ENCODE data around the gene NTN3. TPM values are rescaled to one million over a fixed set of nuclear protein-coding genes. Genes with fewer than 3 reads are reported as not detected.

Gene NTN3
- total and polyA plus RNA-seq, 2 of the 4 experiments (the other 2 are of a cell fraction), result 0.18 to 0.38 TPM

GRCh38 chr16:2514333-2515179, 43.5 kb downstream of the NTN3 start:
- BruUV-seq (replicated peaks), result no TSS peak
- DNase-seq (no peak), ATAC-seq (ENCODE audit: low read depth) (no peak; the same call in 1 of the 2 replicates)
- peak overlapping the region; percentile 76 for H3K14ac ChIP-seq (replicated peaks; ENCODE audit: low read depth, low read length)
- peaks cover 0 to 50% of the 10 kb centered on the region in 2 experiments; a peak in 3 of 4 replicates for H3K79me1 ChIP-seq (ENCODE audit: low read depth in 1 of 2, low read length in 2 of 2)
- H3K9me3 ChIP-seq (ENCODE audit: control insufficient read depth, insufficient read depth, low read length), result no peaks in the 10 kb centered on the region
- H2BK5ac ChIP-seq (ENCODE audit: low read depth, low read length, poor library complexity, severe bottlenecking), result peak overlapping the region; percentile 87
- dilution Hi-C loops (cut with HindIII; ENCODE audit: low sequenced_read_pairs, unreplicated experiment) (no loop called here), in situ Hi-C loops (cut with MboI; ENCODE audit: low sequenced_read_pairs) (no loop called here), intact Hi-C loops (cut with micrococcal nuclease) (no loop called here)
- peak overlapping the region; percentile 19; the same call in 1 of the 2 replicates for H3K56ac ChIP-seq (ENCODE audit: extremely low read depth, insufficient read depth, low read length)
- H2AK5ac ChIP-seq (ENCODE audit: low read depth, low read length), result peak overlapping the region; percentile 88
- no peak overlapping the region for H4K5ac ChIP-seq (ENCODE audit: low read depth, low read length)
- H3K4ac ChIP-seq (ENCODE audit: low read depth, low read length), result peak overlapping the region; percentile 75
- peak overlapping the region; percentile 28; the same call in 1 of the 2 replicates for H4K91ac ChIP-seq (ENCODE audit: insufficient read depth, low read depth, low read length)
- TF ChIP-seq MAZ (IDR thresholded peaks at IDR 0.05; ENCODE audit: borderline replicate concordance, low read depth, low read length), result 0 out of 2 replicates have a peak, but pooled peaks have one; percentile 7
- TF ChIP-seq RFX5 (IDR thresholded peaks at IDR 0.05; ENCODE audit: low read depth, low read length), result no peak
- TF ChIP-seq FOS (IDR thresholded peaks at IDR 0.05; ENCODE audit: low read depth, low read length), result no peak
- TF ChIP-seq CEBPB (IDR thresholded peaks at IDR 0.05; ENCODE audit: low read depth, low read length), result peak; percentile 71
- H3K27me3 ChIP-seq (ENCODE audit: control insufficient read depth, insufficient read depth, low read length), result no peaks in the 10 kb centered on the region
- ChIA-PET CTCF (interaction anchor here (0.5 kb wide), 1 partner anchor 152 kb away, joined by 3 read pairs; no protein-coding TSS in a partner anchor), POLR2A (ENCODE audit: unreplicated experiment) (no interaction called here)
- H3K27ac ChIP-seq (ENCODE audit: insufficient read depth, low read length), result peak overlapping the region; percentile 97
- H3K9me1 ChIP-seq (ENCODE audit: insufficient read depth, low read length), result peaks cover 19% of the 10 kb centered on the region
- peaks cover 52% of the 10 kb centered on the region for H4K20me1 ChIP-seq (ENCODE audit: insufficient read depth, low read length)
- H3K23ac ChIP-seq (ENCODE audit: low read depth, low read length), result peak overlapping the region; percentile 95
- H3K9ac ChIP-seq (ENCODE audit: low read depth, low read length), result peak overlapping the region; percentile 91
- peak overlapping the region; percentile 93 for H3K4me3 ChIP-seq (ENCODE audit: insufficient read depth, low read depth, low read length)
- H2AK9ac ChIP-seq (replicated peaks; ENCODE audit: low read depth, low read length, poor library complexity), result peak overlapping the region; percentile 98
- H3K36me3 ChIP-seq (ENCODE audit: control insufficient read depth, insufficient read depth, low read length), result peaks cover 3% of the 10 kb centered on the region; the same call in 1 of the 2 replicates
- H2BK15ac ChIP-seq (ENCODE audit: low read depth, low read length), result no peak overlapping the region
- peak overlapping the region; percentile 83 for H3K4me2 ChIP-seq (ENCODE audit: low read depth, low read length)
- no peak overlapping the region for H2BK20ac ChIP-seq (ENCODE audit: low read depth, low read length)
- peaks cover 18% of the 10 kb centered on the region for H3K4me1 ChIP-seq (ENCODE audit: control insufficient read depth, insufficient read depth, low read length)
- H2AFZ ChIP-seq (replicated peaks; ENCODE audit: low read length, poor library complexity), result peak overlapping the region; percentile 94
- H3K18ac ChIP-seq (ENCODE audit: low read depth, low read length), result no peak overlapping the region
- 0 out of 4 replicates have a peak overlapping the region, but pooled peaks of 1 of the 2 experiments have one; percentile 15 for H4K8ac ChIP-seq (ENCODE audit: low read depth in 2 of 2, low read length in 2 of 2)
- H2BK120ac ChIP-seq (ENCODE audit: low read depth, low read length), result no peak overlapping the region
- WGBS, 2 experiments (ENCODE audit: extremely low coverage in 2 of 2, insufficient read length in 1 of 2), result 3% methylated on average over 21 of the region's 63 CpGs; no CpG with 5 or more reads in 1 of the 2 experiments

Data from IMR-90 (cell line).